Upper lobe of left lung (tissue), 4 donors: ENCODE data around the gene ITGAX.

ENCODE experiments used
- CTCF ChIP-seq, 6 experiments: fragments of 450-650 bp in 4 of 6; fragments of 200-600 bp in 2 of 6; sonication (generic) in 2 of 6; IDR thresholded peaks; one replicate each; pipeline ENCODE4 v1.5.1; 2016 to 2019; ENCODE audit warnings: antibody characterized with exemption in 6 of 6
- POLR2A ChIP-seq, 4 donors: fragments of 450-650 bp; IDR thresholded peaks; one replicate each; pipeline ENCODE4 v1.5.1; 2016 to 2017; ENCODE audit warnings: antibody characterized with exemption in 4 of 4, mild to moderate bottlenecking in 2 of 4
- POLR2AphosphoS5 ChIP-seq, 2 donors: sonication (generic); formaldehyde crosslinking; IDR thresholded peaks; one replicate each; pipeline ENCODE4 v1.5.1; 2017; ENCODE audit warnings: antibody characterized with exemption in 2 of 2

- TF ChIP-seq POLR2AphosphoS5 (IDR thresholded peaks at IDR 0.05) (no peak), CTCF (IDR thresholded peaks at IDR 0.05) (no peak), POLR2A (IDR thresholded peaks at IDR 0.05) (no peak)
Measured at GRCh38 chr16:31428279-31428597, 73.3 kb downstream of the ITGAX start, which contains the start of gene COX6A2.
